G401 (cell line): ENCODE results near the gene VASN. TPM values are rescaled to one million over a fixed set of nuclear protein-coding genes. Genes with fewer than 3 reads are reported as not detected.
"Not testable (repeated sequence)": the region's sequence is repeated elsewhere in the genome, so short reads cannot be mapped to it uniquely, and the experiment has no call there.

Experiments used
- DNase-seq: peaks from one replicate; pipeline ENCODE4 v3.0.0-alpha.2; 2015; ENCODE audit warnings: low spot score
- in situ Hi-C: cut with HindIII; loops from 2 replicates; pipeline ENCODE4 v1.10.0; 2016; ENCODE audit warnings: low sequenced_read_pairs, mixed read lengths
- total RNA-seq: library from RNA; depleted of rRNA; stranded (reverse); fragments of >200 nt; shearing (Covaris generic); gene quantifications from 2 replicates; pipeline ENCODE4 v1.2.3, GENCODE V29; 2014; rRNA removed

Gene VASN
- total RNA-seq: 9.9 and 14.4 TPM in 2 replicates

DNA sequence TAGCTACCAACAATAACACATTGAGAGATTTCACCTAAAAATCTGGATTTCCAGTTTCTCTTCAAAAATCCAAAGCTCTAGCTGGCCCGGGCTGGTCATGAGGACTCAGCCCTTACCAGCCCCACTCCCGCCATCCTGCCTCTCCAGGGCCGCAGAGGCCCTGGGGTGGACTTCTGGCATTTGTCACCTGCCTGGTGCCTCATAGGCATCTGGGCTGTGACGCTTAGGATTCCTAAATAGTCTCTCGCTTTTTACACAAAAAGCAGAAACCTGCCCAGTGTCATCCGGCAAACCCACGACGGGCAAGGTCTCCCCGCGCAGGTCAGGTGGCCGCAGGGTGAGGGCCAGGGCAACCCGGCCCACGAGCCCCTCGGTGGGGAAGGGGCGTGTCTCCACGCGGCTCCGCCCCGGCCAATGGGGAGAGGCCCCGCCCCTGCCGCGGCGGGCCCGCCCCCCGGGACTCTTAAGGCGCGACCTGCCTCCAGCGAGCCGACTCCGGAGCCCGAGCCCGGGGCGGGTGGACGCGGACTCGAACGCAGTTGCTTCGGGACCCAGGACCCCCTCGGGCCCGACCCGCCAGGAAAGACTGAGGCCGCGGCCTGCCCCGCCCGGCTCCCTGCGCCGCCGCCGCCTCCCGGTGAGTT lies at the start of gene VASN:
Gene VASN, plus strand, starts transcription at position 492 of the 644 bp plus-strand sequence. CDS start 9,030 bp downstream, outside the sequence.
- in situ Hi-C loops: no loop called here
- DNase-seq: peak; percentile 68

DNA sequence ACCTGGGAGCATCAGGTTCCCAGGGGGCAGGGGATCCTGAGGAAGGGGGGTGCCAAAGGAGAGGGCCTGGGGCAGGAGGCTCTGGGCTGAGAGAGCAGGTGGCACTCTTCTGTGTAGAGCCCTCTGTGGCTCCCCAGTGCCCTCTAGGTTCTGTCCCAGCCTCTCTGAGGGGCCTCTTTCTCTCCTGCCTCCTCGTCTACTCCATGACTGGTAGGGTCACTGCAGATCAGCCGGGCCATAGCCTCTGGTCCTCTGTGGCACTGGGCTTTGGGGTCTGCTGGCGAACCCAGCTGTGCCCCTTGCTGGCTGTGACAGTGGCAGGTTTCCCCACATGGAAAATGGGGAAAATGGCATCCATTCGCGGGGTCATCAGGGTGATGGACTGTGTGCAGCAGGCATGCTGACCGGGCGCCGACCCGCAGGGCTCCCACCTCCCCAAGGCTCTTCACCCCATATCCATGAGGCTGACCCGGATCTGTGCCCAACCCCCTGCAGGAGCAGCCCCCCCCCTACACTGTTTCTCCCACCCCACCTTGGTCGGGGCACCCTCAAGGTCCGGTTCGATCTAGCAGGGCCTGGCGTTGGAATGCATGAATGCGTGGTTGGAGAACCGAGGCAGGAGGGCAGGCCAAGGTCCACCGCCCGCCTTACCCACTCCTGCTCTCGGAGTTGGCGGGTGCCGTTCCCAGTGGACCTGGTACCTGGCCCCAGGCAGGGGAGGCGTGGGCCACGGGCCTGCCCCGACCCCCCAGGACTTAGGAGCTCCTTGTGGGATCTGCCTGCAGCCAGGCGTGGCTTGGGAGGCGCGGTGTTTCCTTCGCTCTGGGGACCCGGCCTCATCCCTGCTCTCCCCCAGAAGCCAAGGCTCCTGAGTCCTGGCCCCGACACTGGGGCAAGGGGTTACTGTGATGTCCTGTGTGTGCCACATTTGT lies 49.3 kb upstream of the VASN start:
- in situ Hi-C loops: no loop called here
- no peak for DNase-seq

DNA sequence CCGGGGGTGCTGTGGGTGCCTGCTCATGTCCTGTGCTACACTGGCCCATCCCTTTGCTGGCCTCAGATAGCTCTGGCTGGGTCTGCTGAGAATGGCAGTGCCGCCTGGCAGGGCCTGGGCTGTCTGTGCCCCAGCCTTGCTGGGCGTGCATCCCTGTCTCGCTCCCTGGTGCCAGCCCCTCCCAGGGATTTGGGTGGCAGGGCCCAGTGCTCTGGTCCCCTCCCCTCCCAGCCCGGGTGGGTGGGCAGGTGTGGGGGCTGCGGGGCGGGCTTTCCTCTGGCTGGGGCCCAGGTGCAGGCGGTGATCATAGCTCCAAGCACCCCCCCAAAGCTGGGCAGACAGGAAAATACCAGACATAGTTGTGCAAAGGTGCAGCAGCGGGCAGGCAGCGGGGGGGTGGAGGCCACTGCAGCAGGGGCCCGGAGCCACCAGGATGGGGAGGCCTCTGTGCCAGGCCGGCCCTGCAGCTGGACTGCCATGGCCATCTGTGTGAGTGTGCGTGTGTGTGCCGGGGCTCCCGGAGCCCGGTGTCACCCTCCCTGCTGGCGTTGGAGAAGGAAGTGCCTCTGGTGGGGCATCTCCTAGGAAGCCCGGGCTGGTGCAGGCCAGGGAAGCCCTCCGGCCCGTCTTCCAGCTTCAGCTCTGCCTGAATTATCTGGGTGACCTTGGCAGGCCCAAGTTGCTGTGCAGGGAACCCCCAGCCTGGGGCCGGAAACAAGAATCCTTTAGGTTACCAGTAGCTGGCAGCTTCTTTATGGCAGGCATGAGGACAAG lies 48.4 kb upstream of the VASN start:
- in situ Hi-C loops: no loop called here
- peak; percentile 73 for DNase-seq

DNA sequence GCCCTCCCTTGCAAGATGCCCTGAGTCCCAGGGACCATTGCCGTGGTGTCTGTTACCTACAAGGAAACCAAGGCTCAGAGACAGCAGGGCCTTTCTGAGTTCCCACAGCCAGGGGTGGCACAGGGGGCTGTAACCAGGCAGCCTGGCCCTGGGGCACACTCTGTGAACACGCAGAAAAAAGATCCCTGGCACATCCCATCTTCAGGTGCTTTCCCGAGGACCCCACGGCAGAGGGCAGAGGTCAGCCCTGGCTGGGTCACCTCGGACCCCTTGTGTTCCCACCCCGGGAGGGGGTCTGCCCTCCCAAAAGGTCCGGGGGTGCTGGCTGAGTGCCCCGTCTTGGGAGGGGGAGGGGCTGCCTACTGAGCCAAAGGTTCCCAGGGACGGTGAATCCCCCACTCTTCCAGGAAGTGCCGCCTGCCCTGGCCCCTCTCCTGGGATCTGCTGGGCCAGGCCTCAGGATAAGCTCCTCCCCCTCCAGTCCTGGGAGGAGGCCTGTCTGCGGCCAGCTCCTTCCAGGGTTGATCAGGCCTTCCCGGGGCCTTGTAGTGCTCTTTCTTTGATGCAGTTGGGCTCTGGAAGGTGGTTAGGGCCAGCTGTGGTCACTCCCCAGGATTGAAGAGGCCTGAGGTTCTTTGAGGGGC lies 47.7 kb upstream of the VASN start:
- in situ Hi-C loops: no loop called here
- DNase-seq: peak; percentile 65

DNA sequence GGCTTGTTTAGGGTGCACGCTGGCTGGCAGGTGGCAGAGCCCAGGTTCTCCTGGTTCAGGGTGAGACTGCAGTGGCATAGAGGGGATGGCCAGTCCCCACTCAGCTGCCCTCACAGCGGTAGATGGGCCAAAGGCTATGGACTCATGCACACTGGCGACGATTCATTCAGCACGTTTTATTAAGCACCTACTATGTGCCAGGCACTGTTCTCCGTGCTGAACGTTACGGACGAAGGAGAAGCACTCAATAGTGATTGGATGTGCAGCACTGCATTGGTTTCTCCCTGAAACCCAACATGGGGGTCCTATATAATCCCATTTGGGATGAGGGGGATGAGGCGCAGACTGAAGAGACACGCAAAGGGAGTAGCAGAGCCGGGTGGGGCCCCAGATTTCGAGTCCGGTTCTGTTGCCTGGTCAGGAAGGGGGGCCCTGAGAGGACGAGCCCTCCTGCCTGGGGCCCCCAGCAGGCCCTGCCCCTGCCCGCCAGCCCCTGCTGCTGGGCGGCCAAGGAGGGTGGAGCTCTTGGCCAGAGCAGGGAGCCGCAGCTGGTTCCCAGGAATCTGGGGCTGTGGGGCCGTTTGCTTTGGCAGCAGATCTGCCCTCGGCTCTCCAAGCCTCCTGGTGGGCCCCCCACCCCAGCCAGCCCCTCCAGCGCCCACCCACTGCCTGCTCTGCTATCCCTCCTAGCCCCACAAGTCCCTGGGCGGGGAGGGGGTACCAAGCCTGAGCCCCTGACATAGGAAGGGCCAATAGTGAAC lies 47.0 kb upstream of the VASN start:
- DNase-seq: no peak
- in situ Hi-C loops: no loop called here

DNA sequence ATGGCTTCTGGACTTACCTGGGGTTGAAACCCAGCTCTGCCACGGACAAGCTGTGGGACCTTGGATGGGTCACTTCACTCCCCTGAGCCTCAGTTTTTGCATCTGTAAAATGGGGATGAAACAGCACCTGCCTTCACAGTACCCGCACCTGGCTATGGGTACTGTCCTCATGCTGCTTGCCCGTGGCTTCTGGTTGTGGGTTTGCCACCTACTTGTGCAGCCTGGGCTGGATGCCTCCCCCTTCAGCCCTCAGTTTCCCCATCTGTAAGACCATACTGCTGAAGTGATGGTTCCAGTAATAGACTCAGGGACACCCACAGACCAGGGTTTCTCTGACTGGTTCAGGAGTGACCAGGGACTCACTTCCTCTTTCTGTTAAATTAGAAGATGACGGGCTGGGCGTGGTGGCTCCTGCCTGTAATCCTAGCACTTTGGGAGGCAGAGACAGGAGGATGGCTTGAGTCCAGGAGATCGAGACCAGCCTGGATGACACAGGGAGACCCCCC lies 46.3 kb upstream of the VASN start:
- in situ Hi-C loops: no loop called here
- no peak for DNase-seq

DNA sequence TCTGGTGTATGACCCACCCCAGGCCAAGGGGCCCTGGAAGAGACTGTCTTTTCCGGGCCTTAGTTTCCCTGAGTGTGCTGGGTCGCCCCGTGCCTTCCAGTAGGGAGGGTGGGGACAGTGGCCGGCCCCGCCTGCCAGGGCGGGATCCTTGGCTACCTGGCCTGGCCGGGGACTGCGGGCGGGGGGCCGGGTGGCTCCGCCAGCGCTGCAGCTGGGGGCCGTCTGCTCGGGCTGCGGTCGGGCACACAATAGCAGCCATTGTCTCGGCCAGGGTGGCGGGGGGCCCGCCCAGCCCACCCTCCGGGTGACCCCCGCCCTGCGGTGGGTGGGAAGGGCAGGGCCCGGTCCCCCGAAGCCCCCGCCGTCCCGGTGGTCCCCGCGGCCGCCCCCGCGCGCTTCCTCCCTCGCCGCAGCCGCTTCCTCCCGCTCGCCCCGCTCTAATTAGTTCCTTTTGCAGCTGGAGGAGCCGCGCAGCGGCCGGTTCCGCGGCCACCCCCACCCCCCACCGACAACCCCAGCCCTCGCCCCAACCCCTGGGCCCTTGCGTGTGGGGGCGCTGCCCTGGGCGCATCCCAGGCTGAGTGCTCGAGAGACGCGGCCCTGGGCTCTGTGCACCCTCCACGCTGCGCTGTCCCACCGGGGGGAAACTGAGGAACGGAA lies 44.1 kb upstream of the VASN start:
- in situ Hi-C loops: no loop called here

DNA sequence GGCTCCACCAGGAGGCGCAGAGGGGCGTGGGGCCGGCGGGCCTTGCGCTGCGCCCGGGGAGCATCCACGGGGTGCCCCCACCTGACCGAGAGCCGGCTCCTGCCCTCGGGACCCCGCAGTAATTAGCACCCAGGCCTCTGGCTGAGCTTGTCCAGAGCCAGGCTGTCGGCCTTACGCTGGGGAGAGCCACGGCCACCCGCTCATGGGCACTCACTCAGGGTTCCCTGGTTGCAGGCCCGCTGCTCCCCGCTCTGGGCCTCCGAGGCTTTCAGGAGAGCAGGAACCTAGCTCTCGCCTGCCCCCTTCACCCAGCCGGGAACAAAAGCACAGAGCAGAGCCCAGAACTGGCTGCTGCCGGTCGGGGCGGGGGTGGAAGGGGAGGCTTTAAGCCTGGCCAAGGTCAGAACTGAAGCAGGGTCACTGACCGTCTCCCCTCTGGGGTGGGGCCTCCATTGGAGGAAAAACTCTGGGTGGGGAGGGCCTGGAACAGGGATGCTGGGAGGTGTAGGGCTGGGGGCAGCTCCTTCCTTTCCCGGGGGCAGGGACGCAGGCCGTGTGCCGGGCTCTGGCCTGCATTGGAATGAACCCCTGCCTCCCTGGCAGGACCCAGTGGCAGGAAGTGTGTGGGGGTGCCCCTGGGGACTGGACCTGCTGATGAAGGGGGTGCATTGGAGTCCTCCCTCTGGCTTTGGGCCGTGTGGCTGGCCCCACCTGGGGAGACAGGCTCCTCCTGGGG lies 43.4 kb upstream of the VASN start:
- peak; percentile 88 for DNase-seq
- in situ Hi-C loops: no loop called here

More for the DNA sequence above, 44.1 kb upstream of the VASN start:
- DNase-seq: no peak

DNA sequence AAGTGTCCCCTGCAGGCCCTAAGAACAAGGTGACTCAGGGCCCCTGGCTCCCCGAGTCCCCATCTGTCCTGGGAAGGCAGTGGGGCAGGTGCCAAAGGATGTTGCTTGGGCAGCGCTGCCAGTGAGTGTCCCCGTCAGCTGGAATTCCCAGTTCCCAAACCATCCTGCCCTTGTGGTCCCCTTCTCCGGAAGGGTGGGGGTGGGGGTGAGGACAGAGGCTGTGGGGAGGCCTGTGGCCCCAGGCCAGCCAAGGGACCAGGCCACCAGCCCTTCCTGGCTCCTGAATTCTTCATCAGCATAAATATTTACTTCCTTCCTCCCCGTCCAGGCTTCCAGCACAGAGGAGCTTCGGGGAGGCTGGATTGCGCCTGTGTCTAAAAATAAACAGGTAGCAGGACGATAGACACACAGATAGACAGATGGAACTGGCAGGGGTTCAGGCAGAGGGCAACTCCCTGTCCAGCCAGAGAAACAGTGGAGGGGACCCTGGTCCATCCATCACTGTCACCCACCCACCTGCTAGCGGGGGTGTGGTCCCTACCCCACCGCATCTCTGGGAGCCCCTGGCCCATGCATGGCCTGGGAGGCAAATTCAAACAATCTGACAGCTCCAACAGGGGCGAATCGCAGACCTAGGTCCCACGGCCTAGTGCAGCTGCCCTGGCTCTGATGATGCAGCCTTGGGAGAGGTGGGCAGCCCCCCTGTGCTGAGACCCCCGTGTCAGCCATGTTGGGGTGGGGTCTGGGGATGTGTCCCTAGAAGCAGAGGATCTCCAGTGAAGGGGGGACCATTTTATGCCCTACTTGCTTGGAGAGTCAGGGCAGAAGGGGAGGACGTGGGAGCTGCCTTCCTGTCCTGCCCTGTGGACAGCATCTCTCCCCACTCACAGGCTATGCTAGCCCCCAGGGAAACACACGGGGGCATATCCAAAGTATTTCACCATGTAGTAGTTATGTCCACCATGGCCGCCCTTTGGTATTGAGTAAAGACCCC lies 42.6 kb upstream of the VASN start:
- DNase-seq: peak; percentile 57
- in situ Hi-C loops: no loop called here

DNA sequence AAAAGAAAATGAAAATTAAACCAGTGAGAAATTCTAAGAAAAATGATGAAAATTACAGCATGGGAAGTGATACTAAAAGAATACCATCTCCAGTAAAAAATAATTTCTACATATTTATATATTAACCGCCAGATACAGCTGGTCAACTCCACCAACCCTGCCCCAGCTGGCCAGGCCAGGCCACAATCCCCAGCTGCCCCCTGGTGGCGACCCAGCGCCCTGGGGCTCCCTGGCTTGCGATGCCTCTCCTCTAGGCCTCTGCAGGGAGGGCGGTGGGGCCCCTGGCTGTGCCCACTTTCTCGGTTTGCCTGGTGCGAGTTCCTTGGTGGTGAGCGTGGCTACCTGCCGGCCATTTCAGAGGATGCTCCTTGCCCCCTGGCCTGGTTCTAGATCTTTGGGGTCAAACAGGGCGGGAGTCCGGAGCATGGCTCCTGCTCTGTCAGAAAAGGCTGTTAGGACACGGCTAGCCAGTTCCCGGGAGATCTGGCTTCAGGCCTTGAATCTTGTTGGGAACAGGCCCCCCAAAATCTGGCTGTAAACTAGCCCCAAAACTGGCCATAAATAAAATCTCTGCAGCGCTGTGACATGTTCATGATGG lies 41.3 kb upstream of the VASN start:
- peak; percentile 57 for DNase-seq
- in situ Hi-C loops: no loop called here

DNA sequence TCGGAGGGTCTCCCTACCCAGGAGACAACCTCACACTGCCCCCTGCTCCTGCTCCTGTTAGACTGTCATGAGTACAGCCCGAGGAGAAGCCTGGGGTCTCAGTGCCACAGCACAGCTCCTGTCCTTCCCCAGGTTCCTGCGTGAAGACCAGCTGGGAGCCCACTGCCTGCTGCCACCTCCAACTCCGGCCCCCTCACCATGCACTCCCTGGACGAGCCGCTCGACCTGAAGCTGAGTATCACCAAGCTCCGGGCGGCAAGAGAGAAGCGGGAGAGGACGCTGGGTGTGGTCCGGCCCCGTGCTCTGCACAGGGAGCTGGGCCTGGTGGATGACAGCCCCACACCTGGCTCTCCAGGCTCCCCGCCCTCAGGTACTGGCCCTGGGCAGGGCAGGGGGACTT lies 39.6 kb upstream of the VASN start:
- no peak for DNase-seq
- in situ Hi-C loops: no loop called here

DNA sequence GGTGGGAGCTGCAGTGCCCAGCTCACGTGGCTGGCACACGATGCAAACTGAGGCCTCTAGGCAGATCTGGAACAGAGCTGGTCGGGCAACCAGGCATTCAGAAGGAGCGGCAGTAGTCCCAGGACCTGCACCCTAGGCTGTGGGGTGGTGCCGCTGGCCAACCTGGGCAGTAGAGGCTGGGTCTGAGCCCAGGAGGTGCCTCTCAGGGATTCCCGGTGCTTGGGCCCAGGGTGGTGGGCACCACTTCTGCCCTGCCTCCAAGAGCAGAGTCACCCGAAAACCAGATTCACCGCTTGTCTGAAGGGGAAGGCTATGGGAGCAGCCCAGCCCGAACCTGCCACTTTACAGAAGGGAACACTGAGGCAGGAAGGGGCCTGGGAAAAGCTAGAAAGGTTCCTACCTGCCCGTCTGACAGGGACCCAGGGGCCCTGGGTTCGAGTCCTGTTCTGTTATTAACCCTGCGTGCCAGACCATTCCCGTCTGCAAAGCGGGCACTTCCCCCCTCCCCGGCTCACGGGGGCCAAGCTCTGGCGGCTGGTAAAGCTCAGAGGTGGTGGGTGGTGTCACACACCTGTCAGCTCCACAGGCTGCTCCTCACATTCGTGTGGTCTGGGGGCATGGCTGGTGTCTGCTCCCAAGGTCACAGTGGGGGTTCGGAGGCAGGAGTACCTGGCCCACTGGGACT lies 38.9 kb upstream of the VASN start:
- DNase-seq: no peak
- in situ Hi-C loops: no loop called here

DNA sequence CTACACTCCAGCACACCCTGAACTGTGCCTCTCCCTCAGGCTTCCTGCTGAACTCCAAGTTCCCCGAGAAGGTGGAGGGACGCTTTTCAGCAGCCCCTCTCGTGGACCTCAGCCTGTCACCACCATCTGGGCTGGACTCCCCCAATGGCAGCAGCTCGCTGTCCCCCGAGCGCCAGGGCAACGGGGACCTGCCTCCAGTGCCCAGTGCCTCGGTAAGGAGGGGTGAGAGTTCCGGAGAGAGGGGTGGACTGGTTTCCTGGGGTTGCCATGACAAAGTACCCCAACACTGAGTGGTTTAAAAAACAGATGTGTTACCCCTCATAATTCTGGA lies 38.4 kb upstream of the VASN start:
- in situ Hi-C loops: no loop called here
- no peak for DNase-seq

DNA sequence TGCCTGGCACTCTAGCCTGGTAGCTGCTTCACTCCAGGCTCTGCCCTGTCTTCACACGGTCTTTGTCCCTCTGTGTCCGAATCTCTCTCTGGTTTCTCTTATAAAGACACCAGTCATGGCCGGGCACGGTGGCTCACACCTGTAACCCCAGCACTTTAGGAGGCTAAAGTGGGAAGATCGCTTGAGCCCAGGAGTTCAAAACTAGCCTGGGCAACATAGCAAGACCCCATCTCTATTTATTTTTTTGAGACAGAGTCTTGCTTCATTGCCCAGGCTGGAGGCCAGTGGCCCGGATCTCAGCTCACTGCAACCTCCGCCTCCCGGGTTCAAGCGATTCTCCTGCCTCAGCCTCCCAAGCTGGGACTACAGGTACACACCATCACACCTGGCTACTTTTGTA lies 37.9 kb upstream of the VASN start:
- in situ Hi-C loops, DNase-seq: not testable (repeated sequence)

DNA sequence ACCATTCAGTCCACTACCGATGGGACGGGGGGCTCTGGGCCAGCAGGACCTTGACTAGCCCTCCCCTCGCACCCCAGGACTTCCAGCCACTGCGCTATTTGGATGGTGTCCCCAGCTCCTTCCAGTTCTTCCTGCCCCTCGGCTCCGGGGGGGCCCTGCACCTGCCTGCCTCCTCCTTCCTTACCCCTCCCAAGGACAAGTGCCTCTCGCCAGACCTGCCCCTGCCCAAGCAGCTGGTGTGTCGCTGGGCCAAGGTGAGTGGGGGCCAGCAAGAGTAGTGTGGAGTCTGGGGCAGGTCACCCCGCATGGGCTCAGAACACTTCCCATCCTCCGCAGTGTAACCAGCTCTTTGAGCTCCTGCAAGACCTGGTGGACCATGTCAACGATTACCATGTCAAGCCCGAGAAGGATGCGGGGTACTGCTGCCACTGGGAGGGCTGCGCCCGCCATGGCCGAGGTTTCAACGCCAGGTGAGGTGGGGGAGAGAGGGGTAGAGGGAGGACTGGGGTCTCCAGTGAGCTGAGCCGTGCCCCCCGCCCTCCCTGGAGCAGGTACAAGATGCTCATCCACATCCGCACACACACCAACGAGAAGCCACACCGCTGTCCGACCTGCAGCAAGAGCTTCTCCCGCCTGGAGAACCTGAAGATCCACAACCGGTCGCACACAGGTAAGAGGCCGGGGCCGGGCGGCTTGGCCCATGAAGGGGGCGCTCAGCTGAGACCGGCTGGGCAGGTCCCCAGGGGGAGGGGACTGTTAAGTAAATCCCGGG lies 36.7 kb upstream of the VASN start:
- no peak for DNase-seq
- in situ Hi-C loops: no loop called here
